VCaP (cell line): ENCODE results near the gene NATD1.

Experiments used
- H3K27ac ChIP-seq: fragments of 450-650 bp; 2 replicates; pipeline ENCODE4 v1.5.1; 2017
- TF ChIP-seq, protein P1 (sequence below): fragments of 450-650 bp; conservative IDR thresholded peaks from 2 replicates; pipeline ENCODE4 v1.5.1; 2017; ENCODE audit warnings: mild to moderate bottlenecking, moderate library complexity

NATD1 gene

DNA sequence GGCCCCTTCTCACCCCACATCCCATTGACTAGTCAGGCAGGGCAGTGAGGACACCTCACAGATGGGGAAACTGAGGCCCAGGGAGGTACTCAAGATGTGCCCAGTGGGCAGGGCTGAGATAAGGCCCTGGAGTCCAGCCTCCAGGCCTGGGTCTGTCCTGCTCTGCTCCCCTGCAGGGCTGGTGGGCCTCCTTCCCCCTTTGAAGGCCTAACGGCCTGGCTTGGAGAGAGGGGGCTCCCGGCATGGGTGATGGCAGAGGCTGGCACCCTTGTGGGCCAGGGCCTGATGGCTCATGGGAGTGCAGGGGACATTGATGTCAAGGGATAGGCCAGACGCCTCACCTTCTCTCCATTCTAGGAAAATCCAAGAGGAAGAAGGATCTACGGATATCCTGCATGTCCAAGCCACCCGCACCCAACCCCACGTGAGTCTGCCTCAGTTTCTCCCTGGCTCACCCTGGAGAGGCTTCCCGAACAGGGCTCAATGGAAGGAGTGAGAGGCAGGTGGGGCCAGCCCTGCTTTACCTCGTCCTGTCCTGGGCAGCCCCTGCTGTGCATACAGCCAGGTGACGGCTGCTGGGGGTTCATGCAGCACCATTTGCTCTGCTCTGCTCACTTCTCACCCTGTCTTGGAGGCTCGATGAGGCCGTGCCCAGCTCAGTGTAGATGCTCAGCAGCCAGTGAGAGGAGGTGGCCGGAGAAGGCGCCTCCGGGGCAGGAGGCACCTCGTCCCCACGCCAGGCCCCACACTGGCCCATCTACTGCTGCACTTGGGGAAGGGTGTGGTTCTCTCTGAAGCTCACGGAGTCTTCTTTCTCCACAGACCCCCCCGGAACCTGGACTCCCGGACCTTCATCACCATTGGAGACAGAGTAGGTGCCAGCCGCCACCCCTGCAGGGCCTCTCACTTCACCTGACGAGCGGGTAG lies 45.1 kb upstream of the NATD1 start:
- TF ChIP-seq, protein P1, sequence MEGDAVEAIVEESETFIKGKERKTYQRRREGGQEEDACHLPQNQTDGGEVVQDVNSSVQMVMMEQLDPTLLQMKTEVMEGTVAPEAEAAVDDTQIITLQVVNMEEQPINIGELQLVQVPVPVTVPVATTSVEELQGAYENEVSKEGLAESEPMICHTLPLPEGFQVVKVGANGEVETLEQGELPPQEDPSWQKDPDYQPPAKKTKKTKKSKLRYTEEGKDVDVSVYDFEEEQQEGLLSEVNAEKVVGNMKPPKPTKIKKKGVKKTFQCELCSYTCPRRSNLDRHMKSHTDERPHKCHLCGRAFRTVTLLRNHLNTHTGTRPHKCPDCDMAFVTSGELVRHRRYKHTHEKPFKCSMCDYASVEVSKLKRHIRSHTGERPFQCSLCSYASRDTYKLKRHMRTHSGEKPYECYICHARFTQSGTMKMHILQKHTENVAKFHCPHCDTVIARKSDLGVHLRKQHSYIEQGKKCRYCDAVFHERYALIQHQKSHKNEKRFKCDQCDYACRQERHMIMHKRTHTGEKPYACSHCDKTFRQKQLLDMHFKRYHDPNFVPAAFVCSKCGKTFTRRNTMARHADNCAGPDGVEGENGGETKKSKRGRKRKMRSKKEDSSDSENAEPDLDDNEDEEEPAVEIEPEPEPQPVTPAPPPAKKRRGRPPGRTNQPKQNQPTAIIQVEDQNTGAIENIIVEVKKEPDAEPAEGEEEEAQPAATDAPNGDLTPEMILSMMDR: no peak
- no peak overlapping the region for H3K27ac ChIP-seq

DNA sequence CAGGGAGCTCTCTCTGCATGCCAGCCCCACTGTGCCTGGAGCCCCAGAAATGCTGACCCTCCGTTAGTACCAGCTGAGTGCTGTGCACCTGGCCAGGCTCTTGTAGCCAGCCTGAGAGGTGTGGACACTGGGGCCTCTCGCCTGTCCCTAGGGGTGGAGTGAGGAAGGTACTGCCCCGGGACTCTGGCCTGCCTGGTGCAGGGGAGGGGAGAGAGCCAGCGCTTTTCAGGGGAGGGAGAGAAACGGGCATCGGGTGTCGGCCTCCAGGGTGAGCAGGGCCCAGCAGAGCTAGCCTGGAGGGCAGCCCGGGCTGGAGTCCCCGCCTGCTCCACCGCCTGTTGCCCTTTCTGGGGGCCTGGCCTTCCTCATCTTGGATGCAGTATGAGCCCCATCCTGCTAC lies 44.4 kb upstream of the NATD1 start:
- no peak overlapping the region for H3K27ac ChIP-seq
- TF ChIP-seq, protein P1: no peak

DNA sequence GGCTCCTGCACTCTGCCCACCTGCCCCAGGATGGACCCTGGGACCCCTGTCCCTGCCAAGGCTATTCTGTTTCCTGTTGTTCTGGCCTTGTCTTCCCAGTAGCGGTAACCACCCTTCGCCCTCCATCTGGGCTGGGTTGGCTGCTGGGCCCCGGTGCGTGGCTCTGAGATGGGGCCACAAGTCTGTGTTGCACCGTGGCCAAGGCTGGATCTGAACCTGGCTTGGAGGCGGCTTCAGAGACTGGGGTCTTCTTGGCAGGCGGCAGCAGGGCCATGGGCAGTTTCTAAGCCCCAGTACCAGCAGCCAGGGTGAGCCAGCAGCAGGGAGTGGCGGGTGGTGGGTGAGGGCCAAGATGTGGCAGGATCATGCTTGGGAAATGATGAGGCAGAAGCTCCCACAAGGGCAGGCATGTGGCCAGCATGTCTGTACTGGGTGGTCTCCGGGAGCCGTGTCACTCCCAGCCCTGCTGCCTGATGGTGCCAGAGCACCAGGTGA lies 43.9 kb upstream of the NATD1 start:
- no peak overlapping the region for H3K27ac ChIP-seq
- TF ChIP-seq, protein P1: no peak

DNA sequence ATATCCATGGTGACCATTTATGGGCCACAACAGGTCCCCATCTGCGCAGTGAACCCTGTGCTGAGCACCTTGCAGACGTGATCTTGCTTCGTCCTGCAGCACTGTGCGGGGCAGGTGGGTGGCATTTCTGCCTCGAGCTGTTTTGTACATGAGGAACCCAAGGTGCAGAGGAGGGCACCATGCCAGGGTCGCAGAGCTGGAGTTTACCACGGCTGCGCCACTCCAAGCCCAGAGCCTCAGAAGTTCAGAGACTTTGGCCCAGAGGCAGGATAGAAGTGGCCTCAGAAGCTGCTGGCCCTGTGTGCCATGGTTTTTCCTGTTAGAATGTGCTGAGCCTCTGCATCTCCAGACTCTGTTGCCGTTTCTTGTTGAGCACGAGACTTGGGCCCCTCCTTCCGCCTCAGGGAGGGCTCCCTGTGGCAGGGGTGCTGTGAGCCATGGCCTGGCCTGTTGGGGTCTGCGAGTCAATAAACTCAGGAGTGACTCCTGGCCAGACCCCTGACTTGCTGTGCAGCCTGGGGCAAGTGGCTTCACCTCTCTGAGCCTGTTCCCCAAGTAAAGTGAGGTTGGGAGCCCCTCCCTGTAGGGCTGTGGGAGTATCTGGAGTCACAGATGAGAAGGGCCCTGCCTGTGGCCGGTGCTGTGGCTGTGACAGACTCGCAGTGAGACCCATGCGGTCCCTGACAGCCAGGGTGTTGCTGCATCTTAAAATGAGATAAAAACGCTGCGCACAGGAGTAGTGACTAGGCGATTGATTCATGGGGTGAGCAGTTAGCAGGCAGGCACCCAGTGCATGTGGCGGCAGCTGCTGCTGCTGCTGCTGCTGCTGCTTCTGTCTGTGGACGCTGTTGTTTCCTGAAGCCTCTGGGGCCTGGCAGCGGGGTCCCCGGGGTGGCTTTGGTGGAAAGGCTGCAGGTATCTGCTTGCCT lies 43.2 kb upstream of the NATD1 start:
- H3K27ac ChIP-seq: no peak overlapping the region

DNA sequence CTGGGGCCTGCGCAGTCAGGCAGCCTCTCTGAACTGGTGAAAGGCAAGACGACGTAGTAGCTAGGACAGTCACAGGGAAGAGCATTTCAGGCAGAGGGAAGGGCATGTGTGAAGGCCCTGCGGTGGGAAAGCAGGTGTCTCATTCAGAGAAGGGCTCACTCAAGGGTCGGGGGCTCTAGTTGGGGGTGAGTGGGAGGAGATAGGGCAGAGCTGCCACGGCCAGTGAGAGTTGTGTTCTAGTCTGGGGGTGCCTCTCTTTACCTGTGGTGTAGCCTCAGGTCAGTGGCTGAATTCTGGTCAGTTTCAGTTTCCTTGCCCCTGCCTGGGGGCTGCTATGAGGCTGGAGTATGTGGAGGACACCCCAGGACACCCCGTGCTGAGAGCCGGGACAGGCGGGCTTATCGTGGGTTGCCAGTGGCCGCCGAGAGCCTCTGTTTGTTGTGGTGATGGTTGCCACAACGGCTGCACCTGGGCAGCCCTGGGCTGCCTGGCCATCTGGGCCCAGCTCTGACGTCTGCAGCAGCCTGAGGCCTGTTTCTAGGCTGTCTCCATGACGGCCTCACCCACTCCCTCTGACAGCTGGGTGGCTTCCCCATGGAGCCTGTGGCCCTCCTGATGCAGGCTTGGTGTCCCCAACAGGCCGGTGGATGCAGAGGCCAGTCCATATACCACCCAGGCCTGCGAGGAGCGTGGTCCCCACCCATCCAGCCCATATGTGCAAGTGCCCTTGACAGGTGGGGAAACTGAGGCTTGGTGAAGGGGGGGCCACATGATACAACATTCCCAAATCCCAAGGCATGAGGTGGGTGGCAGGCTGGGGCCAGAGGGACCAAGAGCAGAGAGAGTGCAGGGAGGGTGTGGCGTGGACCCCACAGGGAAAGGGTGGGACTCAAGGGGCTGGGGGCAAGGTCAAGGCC lies 42.1 kb upstream of the NATD1 start:
- no peak overlapping the region for H3K27ac ChIP-seq
- TF ChIP-seq, protein P1: no peak

More for the DNA sequence above, 43.2 kb upstream of the NATD1 start:
- TF ChIP-seq, protein P1: no peak

DNA sequence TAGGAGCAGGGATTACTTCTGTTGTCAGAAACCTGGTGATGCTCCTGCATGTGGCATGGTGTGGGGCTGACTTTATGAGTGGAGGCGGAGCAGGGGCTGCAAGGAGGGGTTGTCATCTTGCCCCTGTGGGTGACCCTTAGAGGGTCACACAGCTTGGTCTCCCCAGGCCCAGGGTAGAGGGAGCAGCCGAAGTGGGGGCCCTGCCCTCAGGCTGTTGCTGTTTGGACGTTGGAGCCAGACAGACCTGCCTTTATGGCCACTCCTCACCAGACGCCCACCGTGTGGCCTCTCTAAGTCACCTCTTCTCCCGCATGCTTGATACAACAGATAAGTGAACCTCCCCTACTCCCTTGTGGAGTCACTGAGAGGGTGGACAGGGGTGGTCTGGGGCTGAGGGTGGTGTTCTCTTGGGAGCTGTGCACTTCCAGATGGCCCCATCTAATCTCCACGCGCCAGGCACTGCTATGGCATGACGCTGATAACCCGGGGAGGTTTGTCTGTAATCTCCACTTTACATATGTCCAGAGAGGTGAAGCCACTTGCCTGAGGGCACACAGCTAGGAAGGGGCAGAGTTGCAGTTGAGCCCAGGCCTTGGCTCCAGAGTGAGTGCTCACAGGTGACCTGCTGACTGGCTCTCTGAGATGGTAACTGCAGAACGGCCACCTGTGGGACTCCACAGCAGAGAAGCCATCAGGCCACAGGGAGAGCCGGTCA lies 41.3 kb upstream of the NATD1 start:
- TF ChIP-seq, protein P1: no peak
- no peak overlapping the region for H3K27ac ChIP-seq
